HG03571 (cell line): ENCODE results near the gene PHACTR3.

ENCODE experiments used
- ATAC-seq: cut with Tn5 transposase; IDR thresholded peaks from one replicate; pipeline ENCODE4 v1.9.1; 2021; ENCODE audit not compliant: unreplicated experiment

PHACTR3 gene

GRCh38 chr20:59786801-59787537, 182.6 kb downstream of the PHACTR3 start:
- ATAC-seq: no peak

GRCh38 chr20:59787538-59787890, 183.2 kb downstream of the PHACTR3 start:
- no peak for ATAC-seq

DNA sequence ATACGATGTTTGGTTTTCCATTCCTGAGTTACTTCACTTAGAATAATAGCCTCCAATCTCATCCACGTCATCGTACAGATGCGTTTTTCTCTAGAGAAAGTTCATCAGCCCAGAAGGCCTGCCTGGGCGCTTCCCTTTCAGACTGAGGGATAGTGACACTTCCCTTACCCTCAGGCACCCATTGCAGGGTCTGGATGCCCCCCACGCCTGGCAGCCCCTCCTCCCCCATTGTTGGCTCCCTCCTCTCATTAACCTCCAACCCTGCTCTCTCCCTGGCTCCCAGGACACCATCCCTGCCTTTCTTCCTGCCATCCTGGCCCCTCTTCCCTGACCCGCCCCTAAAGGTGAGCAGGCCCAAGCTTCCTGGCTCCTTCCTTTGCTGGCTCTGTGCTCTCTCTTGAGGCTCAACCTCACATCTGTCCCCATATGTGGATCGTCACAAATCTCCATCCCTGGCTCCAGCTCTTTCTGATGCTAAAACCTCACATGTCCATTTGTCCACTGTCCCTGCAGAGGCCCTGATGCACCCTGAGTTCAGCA, 183.9 kb downstream of the PHACTR3 start:
- no peak for ATAC-seq

- ATAC-seq: no peak
Measured at GRCh38 chr20:59788811-59789397, 184.6 kb downstream of the PHACTR3 start.

GRCh38 chr20:59789686-59790085, 185.3 kb downstream of the PHACTR3 start:
- ATAC-seq: no peak

DNA sequence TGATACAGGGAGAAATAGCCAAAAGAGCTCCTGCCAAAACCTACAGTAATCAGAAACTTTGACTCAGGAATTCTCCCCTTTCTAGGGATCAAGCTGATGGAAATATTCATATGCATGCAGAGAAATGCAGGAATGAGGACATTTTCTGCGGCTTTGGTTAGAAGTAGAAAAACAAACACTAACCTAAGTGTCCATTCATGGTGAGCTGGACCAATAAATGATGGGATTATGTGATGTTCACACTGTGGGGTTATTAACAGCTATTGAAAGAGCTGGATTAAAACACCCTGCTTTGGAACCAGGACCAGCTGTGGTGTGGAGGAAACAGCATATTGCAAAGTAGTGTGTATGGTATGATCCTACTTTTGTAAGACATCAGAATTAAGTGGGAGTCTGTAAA, 186.0 kb downstream of the PHACTR3 start:
- ATAC-seq: no peak

- no peak for ATAC-seq
Measured at GRCh38 chr20:59792300-59792699, 188.0 kb downstream of the PHACTR3 start.

- no peak for ATAC-seq
Measured at GRCh38 chr20:59794555-59794954, 190.2 kb downstream of the PHACTR3 start.

GRCh38 chr20:59800309-59800708, 196.0 kb downstream of the PHACTR3 start:
- ATAC-seq: no peak

- ATAC-seq: no peak
Measured at GRCh38 chr20:59802018-59802417, 197.7 kb downstream of the PHACTR3 start.

DNA sequence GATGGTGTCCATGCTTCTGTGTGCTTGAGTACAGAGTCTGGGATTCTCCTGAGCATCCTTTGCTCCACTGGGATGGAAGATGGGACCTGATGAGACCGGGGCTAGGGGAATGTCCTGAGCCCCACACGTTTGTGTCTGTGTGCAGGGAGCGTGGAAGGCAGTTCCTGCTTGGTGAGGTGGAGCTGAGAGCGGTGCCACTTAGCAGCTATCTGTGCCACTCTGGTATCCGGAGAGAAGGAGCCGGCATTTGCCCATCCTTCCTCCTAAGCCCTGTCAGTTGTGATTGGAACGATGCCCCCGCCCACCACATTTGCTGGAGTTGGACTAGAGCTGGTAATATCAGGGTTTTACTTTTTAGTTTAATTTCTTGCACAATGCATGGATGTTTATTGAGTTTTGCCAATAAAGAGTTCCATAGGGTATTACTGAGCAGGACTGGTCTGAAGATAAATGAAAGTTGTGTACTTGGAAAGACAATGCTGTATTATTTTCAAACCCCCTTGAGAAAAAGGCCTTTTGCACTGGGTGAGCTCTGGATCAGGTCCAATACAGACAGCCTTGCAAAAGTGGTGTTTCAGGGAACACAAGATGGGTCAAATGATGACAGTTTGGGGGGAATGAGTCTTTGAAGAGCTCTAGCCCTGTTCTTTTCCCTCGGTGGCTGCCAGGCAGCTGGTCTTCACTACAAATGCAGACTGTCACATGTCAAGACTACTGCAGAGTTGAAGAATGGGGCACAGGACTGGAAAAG, 198.3 kb downstream of the PHACTR3 start:
- no peak for ATAC-seq

DNA sequence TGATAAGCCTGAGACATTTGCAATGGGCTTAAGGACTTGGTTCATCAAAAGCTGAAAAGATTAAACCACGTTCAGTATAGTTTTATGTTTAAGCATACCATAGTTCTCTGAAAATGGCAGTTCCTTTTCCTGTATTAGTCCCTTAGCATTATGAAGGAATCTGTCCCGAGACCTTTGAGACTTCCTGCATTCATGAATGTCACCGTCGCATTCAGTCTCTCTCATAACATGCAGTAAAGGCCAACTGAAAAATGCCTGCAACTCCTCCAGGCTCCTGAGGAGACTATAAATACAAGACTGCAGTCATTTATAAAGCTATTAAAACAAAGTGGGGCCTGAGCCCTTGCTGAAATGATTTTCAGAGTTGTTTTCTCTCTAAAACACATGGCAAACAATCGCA, 200.0 kb downstream of the PHACTR3 start:
- ATAC-seq: no peak

GRCh38 chr20:59804871-59805665, 200.7 kb downstream of the PHACTR3 start:
- ATAC-seq: no peak

DNA sequence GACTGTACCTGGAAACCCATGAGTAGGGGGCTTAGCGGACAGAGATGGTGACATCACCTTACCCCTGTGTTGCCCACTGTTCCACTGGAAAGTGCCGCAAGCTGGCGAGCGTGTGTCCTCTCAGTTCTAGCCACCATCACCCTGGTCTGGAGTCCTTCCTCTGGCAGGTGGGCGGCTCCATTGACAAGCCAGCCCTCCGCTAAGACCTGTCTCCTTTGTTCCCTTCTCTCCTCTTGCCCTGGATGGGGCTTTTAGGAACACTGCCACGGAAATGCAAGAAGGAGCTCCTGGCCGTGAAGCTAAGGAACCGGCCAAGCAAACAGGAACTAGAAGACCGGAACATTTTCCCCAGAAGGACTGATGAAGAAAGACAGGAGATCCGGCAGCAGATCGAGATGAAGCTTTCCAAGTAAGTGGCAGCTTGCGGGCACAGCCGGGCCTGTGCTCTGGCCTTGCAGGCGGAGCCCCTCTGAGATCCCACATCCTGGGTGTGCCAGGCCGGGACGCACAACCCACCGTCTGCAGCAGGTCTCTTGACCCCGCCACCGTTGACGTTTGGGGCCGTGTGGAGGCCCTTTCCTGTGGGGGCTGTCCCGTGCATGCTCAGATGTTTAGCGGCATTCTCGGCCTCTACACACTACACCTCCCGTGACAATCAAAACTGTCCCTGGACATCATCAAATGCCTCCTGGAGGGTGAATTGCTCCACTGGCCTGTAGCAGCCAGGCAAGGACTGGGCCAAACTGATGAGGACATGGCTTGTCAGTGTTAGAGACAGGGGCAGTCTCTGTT, 201.6 kb downstream of the PHACTR3 start:
- no peak for ATAC-seq

GRCh38 chr20:59806578-59806975, 202.2 kb downstream of the PHACTR3 start:
- ATAC-seq: no peak

GRCh38 chr20:59807909-59808728, 203.8 kb downstream of the PHACTR3 start:
- ATAC-seq: no peak

- no peak for ATAC-seq
Measured at GRCh38 chr20:59808729-59809381, 204.5 kb downstream of the PHACTR3 start.

GRCh38 chr20:59809630-59810448, 205.5 kb downstream of the PHACTR3 start:
- ATAC-seq: no peak
